VCaP (cell line): ENCODE results near the gene NAALADL2.
"Not testable (repeated sequence)": the region's sequence is repeated elsewhere in the genome, so short reads cannot be mapped to it uniquely, and the experiment has no call there.

Experiments
- H3K27ac ChIP-seq: fragments of 450-650 bp; 2 replicates; pipeline ENCODE4 v1.5.1; 2017
- CTCF ChIP-seq: fragments of 450-650 bp; conservative IDR thresholded peaks from 2 replicates; pipeline ENCODE4 v1.5.1; 2017; ENCODE audit warnings: mild to moderate bottlenecking, moderate library complexity

Gene NAALADL2

GRCh38 chr3:175413926-175414325 is 554.8 kb downstream of the NAALADL2 start:
- no peak for TF ChIP-seq CTCF
- no peak overlapping the region for H3K27ac ChIP-seq

- no peak for TF ChIP-seq CTCF
- H3K27ac ChIP-seq, result no peak overlapping the region
These were observed 557.5 kb downstream of the NAALADL2 start for GRCh38 chr3:175416600-175416999.

GRCh38 chr3:175417426-175417825 is 558.3 kb downstream of the NAALADL2 start:
- no peak for TF ChIP-seq CTCF

GRCh38 chr3:175421902-175422301 is 562.8 kb downstream of the NAALADL2 start:
- H3K27ac ChIP-seq, result no peak overlapping the region
- TF ChIP-seq CTCF, result no peak

More at GRCh38 chr3:175417426-175417825, 558.3 kb downstream of the NAALADL2 start:
- H3K27ac ChIP-seq, result no peak overlapping the region

GRCh38 chr3:175422744-175423143 is 563.6 kb downstream of the NAALADL2 start:
- H3K27ac ChIP-seq, result no peak overlapping the region
- TF ChIP-seq CTCF, result no peak

GRCh38 chr3:175423848-175424247 is 564.7 kb downstream of the NAALADL2 start:
- not testable (repeated sequence) for H3K27ac ChIP-seq

GRCh38 chr3:175426805-175427204 is 567.7 kb downstream of the NAALADL2 start:
- no peak for TF ChIP-seq CTCF
- no peak overlapping the region for H3K27ac ChIP-seq

GRCh38 chr3:175428466-175428865 is 569.3 kb downstream of the NAALADL2 start:
- no peak for TF ChIP-seq CTCF
- H3K27ac ChIP-seq, result peak overlapping the region; percentile 46
